ENCODE measurements around the gene CPLANE2. TPM values are rescaled to one million over a fixed set of nuclear protein-coding genes. Genes with fewer than 3 reads are reported as not detected.
"Not testable (repeated sequence)": the region's sequence is repeated elsewhere in the genome, so short reads cannot be mapped to it uniquely, and the experiment has no call there.

Gene CPLANE2
- total RNA-seq, 2 donors from 2014 or later, result 6.5 to 15.2 TPM

GRCh38 chr1:16218674-16219071 lies 18.3 kb downstream of the CPLANE2 start:
- H3K27me3 ChIP-seq, result no peaks in the 10 kb centered on the region
- H3K4me1 ChIP-seq, result peaks cover 6% of the 10 kb centered on the region
- H3K9ac ChIP-seq (ENCODE audit: low read depth in 2 of 2, low read length in 2 of 2), result peak overlapping the region in 1 of 2 donors; percentile 74
- H3K9me3 ChIP-seq, result no peaks in the 10 kb centered on the region
- H3K27ac ChIP-seq, result peak overlapping the region; percentile 82
- no peak overlapping the region for H3K4me3 ChIP-seq
- DNase-seq, result no peak
- no peaks in the 10 kb centered on the region for H3K36me3 ChIP-seq
- intact Hi-C loops (cut with DNase I), result no loop called here
- no peak for TF ChIP-seq CTCF (IDR thresholded peaks at IDR 0.05)

DNA sequence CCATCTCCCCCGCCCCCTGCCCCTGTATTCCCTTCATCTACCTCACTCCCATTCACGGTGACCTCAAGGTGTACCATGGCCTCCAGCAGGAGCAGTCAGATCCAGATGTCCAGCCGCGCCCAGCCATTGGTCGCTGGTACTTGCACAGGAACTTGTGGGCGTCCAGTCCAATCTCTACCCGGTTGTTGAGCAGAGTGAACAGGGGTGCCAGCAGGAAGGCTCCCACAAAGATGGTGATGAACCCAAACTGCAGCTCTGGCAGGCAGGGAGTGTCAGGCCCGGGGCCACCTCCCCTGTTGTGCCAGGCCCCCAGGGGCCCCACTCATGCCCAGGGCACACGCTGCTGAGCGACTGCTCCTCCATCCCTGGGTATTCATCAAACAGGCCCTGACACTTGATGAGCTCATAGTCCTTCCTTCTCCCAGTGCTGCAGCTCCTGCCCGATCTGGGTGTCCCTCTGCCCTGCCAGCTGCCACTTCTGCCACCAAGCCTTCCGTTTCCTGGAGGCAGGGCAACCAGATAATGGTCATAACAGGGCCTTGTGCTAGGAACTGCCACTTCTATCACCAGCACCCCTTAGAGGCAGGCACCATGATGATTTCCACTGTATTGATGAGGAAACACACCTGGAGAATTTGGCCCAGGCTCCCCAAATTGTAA lies 18.8 kb downstream of the CPLANE2 start:
- intact Hi-C loops (cut with DNase I), result no loop called here

DNA sequence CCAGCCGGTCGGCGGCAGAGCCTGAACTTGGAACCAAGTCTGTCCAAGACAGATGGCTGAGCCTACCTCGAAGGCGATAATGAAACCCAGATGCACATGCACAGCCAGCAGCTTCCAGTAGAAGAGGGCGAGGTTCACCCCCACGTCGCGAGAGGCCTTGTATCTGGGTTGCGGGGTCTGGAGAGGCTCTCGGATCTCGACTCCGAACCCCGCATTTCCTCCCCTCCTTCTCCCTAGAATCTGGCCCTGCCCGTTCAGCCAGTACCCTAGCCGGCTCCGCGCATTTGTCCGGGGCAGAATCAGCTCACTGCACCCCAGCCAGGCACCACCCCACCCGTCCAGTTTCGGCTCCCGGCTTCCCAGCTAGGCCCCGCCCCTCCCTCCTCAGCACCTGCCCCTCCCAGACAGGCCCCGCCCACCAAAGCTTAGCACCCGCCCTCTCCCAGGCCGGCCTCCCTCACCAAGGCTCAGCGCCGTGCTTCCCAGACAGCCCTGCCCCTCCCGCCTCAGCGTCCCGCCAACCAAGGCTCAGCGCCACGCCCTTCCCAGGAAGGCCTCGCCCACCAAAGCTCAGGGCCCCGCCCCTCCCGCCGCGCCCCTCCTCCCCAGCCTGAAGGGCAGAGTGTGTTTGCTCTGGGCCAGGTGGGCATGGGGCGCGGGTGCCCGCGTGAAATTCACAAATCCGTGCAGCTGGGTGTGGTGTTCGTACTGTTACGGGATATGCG lies 19.8 kb downstream of the CPLANE2 start:
- H3K9me3 ChIP-seq, result no peaks in the 10 kb centered on the region
- DNase-seq, result peak; percentile 99
- intact Hi-C loops (cut with DNase I), result no loop called here
- H3K4me1 ChIP-seq, result peaks cover 6% of the 10 kb centered on the region
- H3K27ac ChIP-seq, result peak overlapping the region; percentile 82
- peak overlapping the region; percentile 39 for H3K4me3 ChIP-seq
- H3K9ac ChIP-seq (ENCODE audit: low read depth in 2 of 2, low read length in 2 of 2), result peak overlapping the region; percentile 57 to 86
- no peaks in the 10 kb centered on the region for H3K27me3 ChIP-seq
- no peak for TF ChIP-seq CTCF (IDR thresholded peaks at IDR 0.05)
- no peaks in the 10 kb centered on the region for H3K36me3 ChIP-seq

More for the DNA sequence above, 18.8 kb downstream of the CPLANE2 start:
- DNase-seq, result peak; percentile 67
- Histone ChIP-seq H3K27me3 (no peaks in the 10 kb centered on the region), H3K4me1 (peaks cover 6% of the 10 kb centered on the region), H3K9ac (ENCODE audit: low read depth in 2 of 2, low read length in 2 of 2) (peak overlapping the region; percentile 46 to 74), H3K27ac (peak overlapping the region; percentile 82), H3K9me3 (no peaks in the 10 kb centered on the region), H3K36me3 (no peaks in the 10 kb centered on the region), H3K4me3 (peak overlapping the region; percentile 39)
- no peak for TF ChIP-seq CTCF (IDR thresholded peaks at IDR 0.05)

GRCh38 chr1:16215882-16216753 lies 20.9 kb downstream of the CPLANE2 start:
- intact Hi-C loops (cut with DNase I), result no loop called here
- H3K27ac ChIP-seq, result peak overlapping the region; percentile 76
- no peak for TF ChIP-seq CTCF (IDR thresholded peaks at IDR 0.05)
- peaks cover 6% of the 10 kb centered on the region for H3K4me1 ChIP-seq
- H3K36me3 ChIP-seq, result no peaks in the 10 kb centered on the region
- H3K9me3 ChIP-seq, result no peaks in the 10 kb centered on the region
- peak; percentile 97 for DNase-seq
- peak overlapping the region; percentile 17 to 86 for H3K9ac ChIP-seq (ENCODE audit: low read depth in 2 of 2, low read length in 2 of 2)
- H3K4me3 ChIP-seq, result peak overlapping the region; percentile 39
- no peaks in the 10 kb centered on the region for H3K27me3 ChIP-seq

GRCh38 chr1:16215240-16215639 lies 21.7 kb downstream of the CPLANE2 start:
- H3K27me3 ChIP-seq; H3K4me3 ChIP-seq; H3K4me1 ChIP-seq; H3K36me3 ChIP-seq; H3K9ac ChIP-seq (ENCODE audit: low read depth in 2 of 2, low read length in 2 of 2); intact Hi-C loops (cut with DNase I); H3K9me3 ChIP-seq; DNase-seq; H3K27ac ChIP-seq: not testable (repeated sequence)

DNA sequence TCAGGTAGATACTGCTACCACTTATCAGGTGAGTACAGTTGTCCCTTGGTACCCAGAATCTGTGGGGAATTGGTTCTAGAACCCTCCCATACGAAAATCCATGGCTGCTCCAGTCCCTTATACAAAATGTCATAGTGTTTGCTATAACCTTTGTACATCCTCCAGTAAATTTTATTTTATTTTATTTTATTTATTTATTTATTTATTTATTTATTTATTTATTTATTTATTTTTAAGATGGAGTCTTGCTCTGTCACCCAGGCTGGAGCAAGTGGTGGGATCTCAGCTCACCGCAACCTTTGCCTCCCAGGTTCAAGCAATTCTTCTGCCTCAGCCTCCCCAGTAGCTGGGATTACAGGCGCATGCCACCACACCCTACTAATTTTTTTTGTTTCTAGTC lies 23.4 kb downstream of the CPLANE2 start:
- H3K9ac ChIP-seq (ENCODE audit: low read depth in 2 of 2, low read length in 2 of 2); H3K9me3 ChIP-seq; H3K4me1 ChIP-seq; H3K27me3 ChIP-seq; intact Hi-C loops (cut with DNase I); DNase-seq; H3K27ac ChIP-seq; H3K4me3 ChIP-seq; H3K36me3 ChIP-seq: not testable (repeated sequence)
